D341Med (cell line): Measurements from ENCODE around the gene UHMK1.
"Not testable (repeated sequence)": the region's sequence is repeated elsewhere in the genome, so short reads cannot be mapped to it uniquely, and the experiment has no call there.

Source experiments
- DNase-seq: peaks from one replicate; pipeline ENCODE4 v3.0.0; 2012; ENCODE audit warnings: low spot score

Gene UHMK1

DNA sequence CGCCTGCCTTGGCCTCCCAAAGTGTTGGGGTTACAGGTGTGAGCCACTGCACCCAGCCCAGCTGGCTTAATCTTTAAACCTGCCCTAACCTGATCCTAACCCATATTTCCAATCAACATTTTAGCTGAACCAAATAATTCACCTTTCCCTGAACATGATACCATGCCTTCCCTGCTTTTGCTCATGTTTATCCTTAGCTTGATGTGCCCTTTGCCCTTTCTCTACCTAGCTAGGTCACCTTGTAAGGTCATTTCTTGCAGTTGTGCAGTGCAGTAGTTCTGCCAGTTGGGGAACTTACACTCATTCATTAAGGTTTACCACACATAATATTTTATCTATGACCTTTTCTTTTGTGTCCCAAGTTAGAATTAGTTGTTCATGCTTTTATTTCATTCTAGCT is 69.3 kb downstream of the UHMK1 start:
- DNase-seq: no peak

DNA sequence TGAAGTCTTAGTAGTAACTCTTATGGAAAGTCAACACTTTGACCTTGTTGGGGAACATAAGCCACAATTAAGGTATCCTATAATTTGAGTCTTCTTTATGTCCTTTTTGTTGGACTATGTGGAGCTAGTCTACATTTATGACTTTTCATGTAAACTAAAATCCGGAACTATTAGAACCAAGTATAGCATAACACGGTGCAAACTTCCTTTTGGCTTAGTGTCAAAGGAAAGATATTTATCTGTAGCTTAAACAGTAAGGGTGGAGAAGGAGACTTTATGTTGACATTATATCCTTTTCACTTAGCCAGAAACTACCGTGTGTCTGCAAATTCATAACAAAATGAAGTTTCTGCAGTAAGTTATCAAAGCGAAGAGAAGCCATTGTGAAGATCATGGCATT is 71.2 kb downstream of the UHMK1 start:
- no peak for DNase-seq

DNA sequence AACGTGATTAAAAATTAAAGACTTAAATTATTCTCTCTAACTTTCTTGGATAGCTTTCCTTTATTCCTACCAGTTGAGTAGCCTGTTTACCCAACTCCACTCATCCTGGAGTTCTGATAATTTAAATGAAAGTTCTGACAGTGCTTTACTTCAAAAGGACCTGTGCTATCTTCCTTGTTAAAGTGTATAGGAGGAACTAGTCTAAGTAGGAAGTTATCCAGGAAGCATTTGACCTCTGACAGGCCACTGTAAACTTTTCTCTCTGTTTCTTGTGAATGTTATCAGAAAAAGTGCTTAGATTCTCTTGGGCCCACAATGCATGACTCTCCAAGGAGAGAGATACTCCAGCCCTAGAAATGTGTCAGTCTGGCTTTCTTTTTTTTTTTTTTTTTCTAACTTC is 73.1 kb downstream of the UHMK1 start:
- DNase-seq: no peak

DNA sequence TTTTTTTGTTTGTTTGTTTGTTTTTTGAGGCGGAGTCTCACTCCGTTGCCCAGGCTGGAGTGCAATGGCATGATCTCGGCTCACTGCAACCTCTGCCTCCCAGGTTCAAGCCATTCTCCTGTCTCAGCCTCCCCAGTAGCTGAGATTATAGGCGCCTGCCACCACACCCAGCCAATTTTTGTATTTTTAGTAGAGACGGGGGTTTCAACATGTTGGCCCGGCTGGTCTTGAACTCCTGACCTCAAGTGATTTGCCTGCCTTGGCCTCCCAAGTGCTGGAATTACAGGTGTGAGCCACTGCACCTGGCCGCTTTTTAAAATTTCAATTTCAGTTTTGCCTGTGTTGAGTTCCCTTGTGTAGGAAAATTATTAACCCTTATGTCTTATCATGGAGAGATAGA is 73.5 kb downstream of the UHMK1 start:
- not testable (repeated sequence) for DNase-seq

GRCh38 chr1:162571696-162572095 is 74.1 kb downstream of the UHMK1 start:
- no peak for DNase-seq

DNA sequence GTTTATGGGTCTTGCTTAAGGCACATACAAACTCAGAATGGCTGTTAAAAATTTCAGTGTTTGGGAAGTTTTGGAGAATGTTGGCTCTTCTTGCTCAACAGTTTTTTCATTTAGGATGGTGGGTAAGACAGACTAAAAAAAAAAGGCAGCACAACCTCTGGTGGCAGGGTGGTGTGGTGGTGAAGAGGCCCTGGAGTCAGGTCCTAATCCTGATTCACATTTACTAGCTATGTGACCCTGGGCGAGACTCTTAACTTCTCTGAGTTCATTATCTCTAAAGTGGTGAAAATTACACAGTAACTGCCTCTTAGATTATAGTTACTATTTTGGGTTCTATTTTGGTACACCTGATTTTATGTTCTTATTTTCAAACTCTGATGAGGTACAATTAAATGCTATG is 75.5 kb downstream of the UHMK1 start:
- no peak for DNase-seq

DNA sequence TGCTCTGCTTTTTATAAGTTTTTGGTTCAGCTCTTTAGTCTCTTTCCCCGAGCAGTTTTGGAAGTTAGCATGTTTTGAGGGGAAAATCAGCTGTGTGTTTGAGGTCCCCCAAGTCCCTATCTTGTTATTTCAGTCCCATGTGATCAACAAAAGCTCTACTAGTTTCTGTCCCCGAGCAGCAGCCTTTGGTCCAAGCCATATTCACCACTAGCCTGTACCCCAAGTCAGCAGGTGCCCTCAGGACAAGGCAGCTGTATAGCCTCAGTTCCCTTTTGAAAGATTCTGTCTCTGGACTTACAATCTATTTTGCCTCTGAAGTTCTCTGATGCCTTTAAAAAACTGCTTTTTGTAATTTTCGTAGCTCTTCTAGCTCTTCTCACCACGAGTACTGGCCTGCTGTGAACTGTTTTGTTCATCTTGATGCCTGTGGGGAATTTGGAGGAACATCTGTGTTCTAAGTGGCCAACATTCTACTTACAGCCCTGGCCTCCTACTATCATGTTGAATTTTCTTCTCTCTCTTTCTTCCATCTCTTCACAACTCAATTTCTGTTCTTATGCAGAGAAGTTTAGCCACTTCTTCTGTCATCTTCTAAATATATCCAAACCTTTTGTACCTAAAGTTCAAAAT is 80.6 kb downstream of the UHMK1 start:
- DNase-seq: no peak

GRCh38 chr1:162578936-162579335 is 81.3 kb downstream of the UHMK1 start:
- DNase-seq: no peak
